H1 (cell line): Measurements from ENCODE around the gene ARHGEF11. TPM values are rescaled to one million over a fixed set of nuclear protein-coding genes. Genes with fewer than 3 reads are reported as not detected.

Source experiments
- CTCF ChIA-PET: fragments of 300-600 bp; sonication (Branson Sonifier 250); formaldehyde crosslinking; loops from one replicate; lab custom pipeline; 2021; ENCODE audit not compliant: partially characterized antibody; lab: Charles Lee
- POLR2A ChIA-PET: fragments of 300-600 bp; sonication (Branson Sonifier 250); formaldehyde crosslinking; loops from one replicate; lab custom pipeline; 2021; ENCODE audit warnings: inconsistent platforms; ENCODE audit not compliant: partially characterized antibody; lab: Charles Lee
- DNase-seq, 2 experiments: peaks; one replicate each; pipeline versions ENCODE4 v3.0.0 to v3.0.0-alpha.2; 2010 to 2022; ENCODE audit warnings: low spot score in 2 of 2, low read depth in 1 of 2, mixed read lengths in 1 of 2
- FAIRE-seq: peaks from 2 replicates; lab custom pipeline; 2011; peaks lifted over from hg19 to GRCh38; lab: Jason Lieb, UNC
- H2AFZ ChIP-seq: 2 replicates; pipeline ENCODE4 v1.8.1; 2012; ENCODE audit warnings: low read length, inconsistent platforms
- H2AK5ac ChIP-seq: 2 replicates; pipeline ENCODE4 v1.6.1; 2013; ENCODE audit warnings: low read depth, low read length
- H2BK120ac ChIP-seq: replicated peaks from 2 replicates; pipeline ENCODE3; 2013; ENCODE audit warnings: low read depth, low read length, inconsistent platforms
- H2BK12ac ChIP-seq: 2 replicates; pipeline ENCODE4 v1.6.1; 2013; ENCODE audit warnings: low read depth, low read length
- H2BK15ac ChIP-seq: 2 replicates; pipeline ENCODE4 v1.6.1; 2013; ENCODE audit warnings: low read length
- H2BK20ac ChIP-seq: 2 replicates; pipeline ENCODE4 v1.6.1; 2013; ENCODE audit warnings: low read length
- H2BK5ac ChIP-seq: 2 replicates; pipeline ENCODE4 v1.6.1; 2013; ENCODE audit warnings: low read depth, low read length
- H3K14ac ChIP-seq: 2 replicates; pipeline ENCODE4 v1.6.1; 2013; ENCODE audit warnings: inconsistent platforms; ENCODE audit not compliant: insufficient read length
- H3K18ac ChIP-seq: 2 replicates; pipeline ENCODE4 v1.6.1; 2013; ENCODE audit warnings: low read length; ENCODE audit errors: extremely low read depth
- H3K23ac ChIP-seq: 2 replicates; pipeline ENCODE4 v1.6.1; 2013; ENCODE audit warnings: inconsistent platforms; ENCODE audit not compliant: insufficient read length
- H3K23me2 ChIP-seq: 2 replicates; pipeline ENCODE4 v1.6.1; 2013; ENCODE audit warnings: low read depth, low read length
- H3K27ac ChIP-seq: 2 replicates; pipeline ENCODE4 v1.6.1; 2011; ENCODE audit warnings: low read depth, low read length, inconsistent platforms
- H3K27me3 ChIP-seq, 4 experiments: replicated peaks in 1 of 4; 1 replicate in 1 of 4; 2 replicates in 3 of 4; pipeline versions ENCODE4 v1.6.1 to v1.8.1; 2011 to 2013; ENCODE audit warnings: low read length in 3 of 4, mild to moderate bottlenecking in 3 of 4, inconsistent platforms in 2 of 4, mixed read lengths in 2 of 4, moderate library complexity in 1 of 4; ENCODE audit not compliant: control insufficient read depth in 3 of 4, insufficient read depth in 3 of 4; ENCODE audit errors: extremely low read depth in 1 of 4
- H3K36me3 ChIP-seq, 4 experiments: 2 replicates each; pipeline versions ENCODE4 v1.6.1 to v1.8.1; 2011 to 2013; ENCODE audit warnings: mild to moderate bottlenecking in 4 of 4, low read length in 3 of 4, moderate library complexity in 2 of 4, control low read depth in 1 of 4, inconsistent platforms in 1 of 4; ENCODE audit not compliant: insufficient read depth in 4 of 4, control insufficient read depth in 2 of 4
- H3K4ac ChIP-seq: replicated peaks from 2 replicates; pipeline ENCODE3; 2013; ENCODE audit warnings: low read length, low read depth, mixed read lengths, inconsistent platforms; ENCODE audit not compliant: insufficient read length
- H3K4me1 ChIP-seq, 4 experiments: replicated peaks in 1 of 4; 1 replicate in 1 of 4; 2 replicates in 3 of 4; pipeline versions ENCODE4 v1.6.1 to v1.8.1; 2011 to 2013; ENCODE audit warnings: low read length in 3 of 4, inconsistent platforms in 2 of 4, mixed read lengths in 1 of 4; ENCODE audit not compliant: insufficient read depth in 4 of 4, control insufficient read depth in 3 of 4
- H3K4me2 ChIP-seq, 2 experiments: 2 replicates each; pipeline versions ENCODE4 v1.6.1 to v1.8.1; 2011 to 2013; ENCODE audit warnings: low read depth in 2 of 2, low read length in 2 of 2, control low read depth in 1 of 2, inconsistent platforms in 1 of 2, mild to moderate bottlenecking in 1 of 2; ENCODE audit not compliant: insufficient read depth in 1 of 2
- H3K4me3 ChIP-seq, 4 experiments: fragments of 200-600, 300-600 bp in 1 of 4; sonication (generic), shearing (Covaris generic), sonication (Bioruptor Twin) in 1 of 4; 2 replicates each; pipeline versions ENCODE4 v1.5.1 to v1.8.1; 2011 to 2016; ENCODE audit warnings: low read length in 4 of 4, low read depth in 3 of 4, control low read depth in 2 of 4, inconsistent platforms in 2 of 4, mild to moderate bottlenecking in 2 of 4, mixed read lengths in 1 of 4, moderate library complexity in 1 of 4; ENCODE audit not compliant: insufficient read depth in 2 of 4; ENCODE audit errors: extremely low read depth in 1 of 4
- H3K56ac ChIP-seq: replicated peaks from 2 replicates; pipeline ENCODE3; 2013; ENCODE audit warnings: low read depth, mild to moderate bottlenecking, mixed read lengths, low read length, inconsistent platforms; ENCODE audit not compliant: insufficient read length
- H3K79me1 ChIP-seq: 2 replicates; pipeline ENCODE4 v1.6.1; 2013; ENCODE audit warnings: low read depth, low read length, control low read depth
- H3K79me2 ChIP-seq, 2 experiments: 2 replicates each; pipeline versions ENCODE4 v1.6.1 to v1.8.1; 2012 to 2013; ENCODE audit warnings: low read length in 2 of 2, mild to moderate bottlenecking in 2 of 2, inconsistent platforms in 1 of 2; ENCODE audit not compliant: insufficient read depth in 2 of 2, control insufficient read depth in 1 of 2
- H3K9ac ChIP-seq, 4 experiments: replicated peaks in 1 of 4; 1 replicate in 1 of 4; 2 replicates in 3 of 4; pipeline versions ENCODE4 v1.6.1 to v1.8.1; 2011 to 2013; ENCODE audit warnings: low read depth in 3 of 4, low read length in 3 of 4, control low read depth in 2 of 4, mild to moderate bottlenecking in 2 of 4, moderate library complexity in 2 of 4, inconsistent platforms in 1 of 4; ENCODE audit errors: extremely low read depth in 1 of 4
- H3K9me3 ChIP-seq, 2 experiments: 2 replicates each; pipeline versions ENCODE4 v1.6.1 to v1.8.1; 2012 to 2013; ENCODE audit warnings: mild to moderate bottlenecking in 2 of 2, moderate library complexity in 2 of 2, control low read depth in 1 of 2, inconsistent platforms in 1 of 2, low read depth in 1 of 2, low read length in 1 of 2, mixed read lengths in 1 of 2; ENCODE audit not compliant: insufficient read depth in 2 of 2
- H4K20me1 ChIP-seq, 2 experiments: replicated peaks in 1 of 2; 2 replicates each; pipeline versions ENCODE3 to v1.8.1; 2011 to 2013; ENCODE audit warnings: inconsistent platforms in 2 of 2, low read length in 2 of 2, mild to moderate bottlenecking in 1 of 2; ENCODE audit not compliant: insufficient read depth in 2 of 2, control insufficient read depth in 1 of 2
- H4K5ac ChIP-seq: 2 replicates; pipeline ENCODE4 v1.6.1; 2013; ENCODE audit warnings: low read length, low read depth, mixed read lengths, inconsistent platforms; ENCODE audit not compliant: insufficient read length
- H4K8ac ChIP-seq: 2 replicates; pipeline ENCODE4 v1.8.0; 2013; ENCODE audit warnings: mild to moderate bottlenecking, moderate library complexity, low read length, inconsistent platforms; ENCODE audit not compliant: insufficient read depth; ENCODE audit errors: extremely low read depth
- H4K91ac ChIP-seq: replicated peaks from 2 replicates; pipeline ENCODE3; 2013; ENCODE audit warnings: low read length, mixed read lengths, inconsistent platforms; ENCODE audit not compliant: insufficient read length
- BACH1 ChIP-seq: IDR thresholded peaks from 2 replicates; pipeline ENCODE4 v1.6.1; 2012; ENCODE audit warnings: low read length, improper control_type of control experiment
- CTBP2 ChIP-seq: IDR thresholded peaks from 2 replicates; pipeline ENCODE4 v1.7.0; 2011; ENCODE audit warnings: borderline replicate concordance, mild to moderate bottlenecking, moderate library complexity, mixed read lengths, low read length; ENCODE audit not compliant: insufficient read depth, insufficient read length
- EGR1 ChIP-seq: IDR thresholded peaks from 2 replicates; pipeline ENCODE4 v1.6.1; 2011; ENCODE audit warnings: low read depth, low read length, borderline replicate concordance
- EP300 ChIP-seq, 2 experiments: IDR thresholded peaks; 1 replicate in 1 of 2; 2 replicates in 1 of 2; pipeline ENCODE4 v1.6.1; 2011 to 2012; ENCODE audit warnings: low read depth in 2 of 2, low read length in 2 of 2, mild to moderate bottlenecking in 2 of 2, borderline replicate concordance in 1 of 2, inconsistent platforms in 1 of 2, moderate library complexity in 1 of 2
- JUN ChIP-seq: IDR thresholded peaks from 2 replicates; pipeline ENCODE4 v1.6.1; 2011; ENCODE audit warnings: low read depth, mild to moderate bottlenecking, improper control_type of control experiment, low read length
- KDM4A ChIP-seq: IDR thresholded peaks from one replicate; pipeline ENCODE4 v1.7.1; 2012; ENCODE audit warnings: low read depth, mild to moderate bottlenecking, moderate library complexity, low read length, inconsistent platforms; ENCODE audit not compliant: severe bottlenecking
- POLR2AphosphoS5 ChIP-seq: IDR thresholded peaks from 2 replicates; pipeline ENCODE4 v1.6.1; 2011; ENCODE audit warnings: low read depth, low read length
- POU5F1 ChIP-seq: IDR thresholded peaks from 2 replicates; pipeline ENCODE4 v1.6.1; 2011; ENCODE audit warnings: low read depth, mild to moderate bottlenecking, low read length, moderate library complexity
- SIN3A ChIP-seq, 2 experiments: IDR thresholded peaks in 1 of 2; conservative IDR thresholded peaks in 1 of 2; 2 replicates each; pipeline ENCODE4 v1.6.1; 2011 to 2012; ENCODE audit warnings: low read length in 2 of 2, improper control_type of control experiment in 1 of 2, low read depth in 1 of 2, mild to moderate bottlenecking in 1 of 2
- SRF ChIP-seq: IDR thresholded peaks from 2 replicates; pipeline ENCODE4 v1.6.1; 2011; ENCODE audit warnings: mild to moderate bottlenecking, low read depth, low read length, moderate library complexity
- WGBS, 2 experiments: shearing (Covaris generic) in 1 of 2; methylation state at CpG; one replicate each; pipeline versions ENCODE4 v1.1.6 to v1.1.7; 2013 to 2015; ENCODE audit warnings: low lambda C conversion rate in 2 of 2, mixed read lengths in 2 of 2, inconsistent platforms in 1 of 2, low coverage in 1 of 2, missing lambda C conversion rate in 1 of 2; ENCODE audit not compliant: insufficient replicate concordance in 2 of 2, insufficient coverage in 1 of 2, insufficient read length in 1 of 2; ENCODE audit errors: extremely low coverage in 1 of 2, missing lambda C conversion rate in 1 of 2; 5-methylcytosine and 5-hydroxymethylcytosine counted together
- polyA plus RNA-seq, 7 experiments: library from polyadenylated mRNA; depleted of rRNA in 3 of 7; stranded (reverse) in 5 of 7; unstranded in 2 of 7; fragments of >200 nt in 5 of 7; fragments of 200-250 nt in 2 of 7; gene quantifications; 1 replicate in 5 of 7; 2 replicates in 1 of 7; 4 replicates in 1 of 7; pipeline versions ENCODE4 v1.2.1 to v1.2.3, GENCODE V29; 2011 to 2013; ENCODE audit warnings: missing spikeins in 2 of 7, mixed read lengths in 2 of 7
- total RNA-seq: library from RNA; stranded (reverse); fragmentation: NEBNext Ultra II Directional; extraction: Animal tissue kit (Norgen Biotek cat#: 25700); gene quantifications from 2 replicates; pipeline ENCODE4 v1.2.1, GENCODE V29; 2021

ARHGEF11 gene
- total and polyA plus RNA-seq, 2 of the 8 experiments (the other 6 are each of a cell fraction or from before 2014, with no cell fraction given): 19.9 to 33.1 TPM

DNA sequence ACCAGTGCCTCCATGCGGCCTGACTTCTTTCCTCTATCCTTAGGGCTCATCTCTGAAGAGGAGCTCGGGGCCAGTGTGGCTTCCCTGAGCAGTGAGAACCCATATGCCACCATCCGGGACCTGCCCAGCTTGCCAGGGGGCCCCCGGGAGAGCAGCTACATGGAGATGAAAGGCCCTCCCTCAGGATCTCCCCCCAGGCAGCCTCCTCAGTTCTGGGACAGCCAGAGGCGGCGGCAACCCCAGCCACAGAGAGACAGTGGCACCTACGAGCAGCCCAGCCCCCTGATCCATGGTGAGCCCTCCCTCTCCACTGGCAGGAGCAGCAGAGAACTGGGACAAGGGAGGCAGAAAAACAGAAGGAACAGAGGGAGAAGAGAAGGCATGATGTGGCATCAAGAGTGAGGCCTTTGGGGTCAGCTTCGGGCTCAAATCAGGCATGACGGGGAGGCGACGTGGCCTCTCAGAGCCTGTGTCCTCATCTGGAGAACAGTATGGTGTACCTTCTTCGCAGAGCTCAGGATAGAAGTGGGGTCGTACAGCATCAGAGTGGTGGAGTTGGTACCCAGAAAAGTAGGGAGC, 131.6 kb downstream of the ARHGEF11 start:
- Histone ChIP-seq H3K23me2 (peaks cover 3% of the 10 kb centered on the region; the same call in 1 of the 2 replicates), H3K56ac (no peak overlapping the region), H4K91ac (no peak overlapping the region), H3K14ac (no peak overlapping the region), H3K79me2 (no peaks in the 10 kb centered on the region), H2BK20ac (no peak overlapping the region), H3K27ac (no peak overlapping the region), H3K36me3 (no peaks in the 10 kb centered on the region), H3K4me2 (peak overlapping the region in 1 of 2 experiments; percentile 33; a peak in 2 of 4 replicates), H4K5ac (no peak overlapping the region), H4K8ac (no peak overlapping the region), H2BK5ac (no peak overlapping the region), H3K18ac (no peak overlapping the region), H2AFZ (no peak overlapping the region; the same call in 1 of the 2 replicates), H3K23ac (no peak overlapping the region), H2AK5ac (no peak overlapping the region), H3K79me1 (no peaks in the 10 kb centered on the region), H3K9me3 (no peaks in the 10 kb centered on the region), H4K20me1 (peaks cover 0 to 6% of the 10 kb centered on the region in 2 experiments), H2BK15ac (no peak overlapping the region), H3K4ac (no peak overlapping the region), H3K27me3 (peaks cover 0 to 24% (median 11%) of the 10 kb centered on the region in 4 experiments; a peak in 6 of 7 replicates), H2BK12ac (0 out of 2 replicates have a peak overlapping the region, but pooled peaks have one; percentile 50), H3K4me1 (peaks cover 2 to 12% (median 10%) of the 10 kb centered on the region in 4 experiments), H3K4me3 (no peak overlapping the region), H3K9ac (no peak overlapping the region), H2BK120ac (no peak overlapping the region)
- TF ChIP-seq KDM4A (no peak), POU5F1 (no peak), CTBP2 (no peak), JUN (no peak), EP300 (IDR thresholded peaks at IDR 0.05; ENCODE audit: borderline replicate concordance in 1 of 2, low read depth in 2 of 2, low read length in 2 of 2) (no peak), SRF (no peak), SIN3A (conservative IDR thresholded peaks at IDR 0.05 in 1 of 2, IDR thresholded peaks at IDR 0.05 in 1 of 2; ENCODE audit: low read depth in 1 of 2, low read length in 2 of 2) (no peak), BACH1 (no peak), POLR2AphosphoS5 (no peak), EGR1 (no peak)
- CTCF ChIA-PET: interaction anchor here (0.8 to 2.5 kb wide), 17 partner anchors 9 to 199 kb away, joined by 3 to 25 read pairs (median 6); partner anchors contain the start of gene INSRR
- DNase-seq (no peak), FAIRE-seq (no peak)
- 81% methylated on average over 11 of the region's 13 CpGs; no CpG with 5 or more reads in 1 of the 2 experiments for WGBS, 2 experiments
- POLR2A ChIA-PET: interaction anchor here (0.8 to 1.2 kb wide), 4 partner anchors 11 to 120 kb away, joined by 3 read pairs; no protein-coding TSS in a partner anchor
